GM19395 (cell line): ENCODE results near the gene PODNL1.
"Not testable (repeated sequence)": the region's sequence is repeated elsewhere in the genome, so short reads cannot be mapped to it uniquely, and the experiment has no call there.

ENCODE experiments used
- ATAC-seq: cut with Tn5 transposase; IDR thresholded peaks from one replicate; pipeline ENCODE4 v1.9.1; 2021; ENCODE audit warnings: mild to moderate bottlenecking, moderate library complexity; ENCODE audit not compliant: unreplicated experiment

Gene PODNL1

GRCh38 chr19:13974073-13974472, 35.9 kb upstream of the PODNL1 start:
- ATAC-seq: no peak

DNA sequence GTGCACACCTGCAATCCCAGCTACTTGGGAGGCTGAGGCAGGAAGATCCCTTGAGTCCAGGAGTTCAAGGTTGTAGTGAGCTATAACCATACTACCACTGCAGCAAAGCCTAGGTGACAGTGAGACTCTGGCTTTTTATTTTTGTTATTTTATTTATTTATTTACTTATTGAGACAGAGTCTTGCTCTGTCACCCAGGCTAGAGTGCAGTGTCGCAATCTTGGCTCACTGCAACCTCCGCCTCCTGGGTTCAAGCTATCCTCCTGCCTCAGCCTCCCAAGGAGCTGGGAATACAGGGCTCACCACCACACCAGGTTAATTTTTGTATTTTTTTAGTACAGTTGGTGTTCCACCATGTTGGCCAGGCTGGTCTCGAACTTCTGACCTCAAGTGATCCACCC, 35.3 kb upstream of the PODNL1 start:
- not testable (repeated sequence) for ATAC-seq

- ATAC-seq: no peak
Observed at GRCh38 chr19:13972368-13973155, 34.3 kb upstream of the PODNL1 start.

DNA sequence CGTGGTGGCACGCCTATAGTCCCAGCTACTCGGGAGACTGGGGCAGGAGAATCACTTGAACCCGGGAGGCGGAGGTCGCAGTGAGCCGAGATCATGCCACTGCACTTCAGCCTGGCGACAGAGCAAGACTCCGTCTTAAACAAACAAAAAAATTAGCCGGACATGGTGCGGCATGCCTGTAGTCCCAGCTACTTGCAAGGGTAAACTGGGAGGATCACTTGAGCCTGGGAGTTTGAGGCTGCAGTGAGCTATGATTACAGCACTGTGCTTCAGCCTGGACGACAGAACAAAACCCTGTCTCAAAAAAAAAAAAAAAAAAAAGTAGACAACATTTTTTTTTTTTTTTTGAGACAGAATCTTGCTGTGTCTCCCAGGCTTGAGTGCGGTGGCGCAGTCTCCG, 33.7 kb upstream of the PODNL1 start:
- not testable (repeated sequence) for ATAC-seq

- ATAC-seq: no peak
Observed at GRCh38 chr19:13969897-13970296, 31.7 kb upstream of the PODNL1 start.

DNA sequence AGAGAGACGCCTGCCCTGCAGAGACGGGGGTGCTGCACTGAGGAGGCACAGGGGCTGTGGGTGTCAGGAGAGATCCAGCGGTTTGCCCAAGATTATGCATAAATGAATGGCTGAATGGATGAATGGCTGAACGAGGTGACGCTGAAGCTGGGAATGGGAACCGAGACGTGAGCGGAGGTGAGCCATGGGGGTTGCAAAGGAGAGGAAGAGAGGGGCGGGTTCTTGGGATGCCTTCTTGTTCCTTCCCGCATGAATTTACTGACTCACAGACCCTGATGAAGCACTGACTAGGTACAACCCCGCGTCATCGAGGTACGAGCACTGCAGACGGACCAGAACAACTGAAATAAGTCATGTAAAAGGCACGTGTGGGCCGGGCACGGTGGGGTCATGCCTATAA, 30.8 kb upstream of the PODNL1 start:
- ATAC-seq: no peak

DNA sequence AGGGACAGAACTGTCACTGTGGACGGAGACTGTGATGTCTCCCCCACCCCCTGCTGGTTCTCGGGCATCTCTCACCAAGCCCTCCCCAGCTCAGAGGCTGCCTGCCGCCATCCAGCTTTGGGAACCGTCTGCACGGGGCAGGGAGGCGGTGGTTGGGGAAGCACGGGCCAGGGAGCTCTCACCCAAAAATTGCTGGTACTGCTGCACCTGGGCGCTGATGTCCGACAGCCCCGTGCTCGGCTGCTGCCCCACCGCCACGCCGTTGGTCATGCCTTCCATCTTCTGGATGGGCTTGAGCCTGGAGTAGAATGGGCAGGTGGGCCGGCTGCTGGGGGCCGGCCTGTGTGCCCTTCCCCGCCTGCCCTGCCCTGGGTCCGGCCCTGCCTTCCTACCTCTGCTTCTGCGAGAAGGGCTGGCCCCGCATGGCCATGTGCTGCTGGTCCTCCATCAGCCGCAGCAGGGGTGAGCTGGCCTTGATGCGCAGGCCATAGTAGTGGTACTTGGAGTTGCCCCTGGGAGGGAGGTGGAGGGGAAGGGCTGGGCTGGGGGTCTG, 30.2 kb upstream of the PODNL1 start:
- no peak for ATAC-seq

DNA sequence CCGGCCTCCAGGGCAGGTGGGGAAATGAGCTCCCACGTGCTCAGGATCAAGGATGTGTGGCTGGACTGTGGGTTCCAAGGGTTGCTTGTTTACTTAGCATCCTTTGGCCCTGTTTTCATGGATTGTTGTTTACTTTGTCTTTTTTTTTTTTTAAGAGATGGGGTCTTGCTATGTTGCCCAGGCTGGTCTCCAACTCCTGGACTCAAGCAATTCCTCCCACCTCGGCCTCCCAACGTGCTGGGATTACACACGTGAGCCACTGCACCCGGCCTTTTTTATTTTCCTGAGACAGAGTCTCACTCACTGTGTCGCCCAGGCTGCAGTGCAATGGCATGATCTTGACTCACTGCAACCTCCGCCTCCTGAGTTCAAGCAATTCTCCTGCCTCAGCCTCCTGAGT, 29.0 kb upstream of the PODNL1 start:
- ATAC-seq: not testable (repeated sequence)

- ATAC-seq: no peak
Observed at GRCh38 chr19:13966684-13967128, 28.5 kb upstream of the PODNL1 start.

GRCh38 chr19:13965926-13966683, 27.9 kb upstream of the PODNL1 start:
- ATAC-seq: no peak

- no peak for ATAC-seq
Observed at GRCh38 chr19:13965377-13965896, 27.2 kb upstream of the PODNL1 start.

DNA sequence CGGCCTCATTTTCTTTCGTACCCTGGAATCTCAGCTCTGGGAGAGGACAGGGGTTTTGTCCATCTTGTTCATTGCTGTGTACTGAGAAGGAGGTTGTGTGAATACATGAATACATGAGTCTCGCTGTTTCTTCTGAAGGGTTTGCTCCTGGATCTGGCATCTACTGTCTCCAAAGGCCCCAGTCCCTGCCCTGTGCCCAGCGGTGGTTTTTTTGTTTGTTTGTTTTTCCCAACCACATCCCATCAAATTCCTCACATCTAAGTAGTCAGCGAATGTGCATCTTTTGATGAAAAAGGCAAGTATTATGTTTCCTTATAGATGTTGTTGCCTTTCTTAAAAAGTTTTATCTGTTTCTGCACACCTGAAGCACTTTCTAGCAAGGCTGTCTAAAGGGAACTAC, 26.6 kb upstream of the PODNL1 start:
- ATAC-seq: no peak

DNA sequence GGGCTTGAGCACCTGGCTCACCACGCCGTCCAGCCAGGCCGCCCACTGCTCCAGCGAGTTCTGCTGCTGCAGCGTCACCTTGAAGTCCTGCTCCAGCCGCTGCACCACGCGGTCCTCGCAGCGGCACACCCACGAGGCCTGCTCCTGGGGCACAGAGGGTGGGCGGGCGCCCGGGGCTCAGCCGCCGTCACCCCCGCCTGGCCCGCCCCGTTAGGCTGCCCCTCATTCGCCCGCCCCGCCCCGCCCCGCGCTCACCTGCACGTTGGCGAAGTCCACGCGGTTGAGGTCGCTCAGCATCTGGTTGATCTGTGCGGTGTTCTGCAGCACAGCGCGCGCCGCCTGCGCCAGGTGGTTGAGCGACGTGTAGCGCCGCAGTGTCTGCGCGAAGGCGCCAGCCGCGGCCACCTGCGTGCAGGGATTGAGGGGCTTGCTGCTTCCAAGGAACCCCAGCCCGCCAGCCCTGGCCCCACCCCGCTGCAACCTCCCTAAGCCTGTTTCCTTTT, 25.4 kb upstream of the PODNL1 start:
- ATAC-seq: no peak

DNA sequence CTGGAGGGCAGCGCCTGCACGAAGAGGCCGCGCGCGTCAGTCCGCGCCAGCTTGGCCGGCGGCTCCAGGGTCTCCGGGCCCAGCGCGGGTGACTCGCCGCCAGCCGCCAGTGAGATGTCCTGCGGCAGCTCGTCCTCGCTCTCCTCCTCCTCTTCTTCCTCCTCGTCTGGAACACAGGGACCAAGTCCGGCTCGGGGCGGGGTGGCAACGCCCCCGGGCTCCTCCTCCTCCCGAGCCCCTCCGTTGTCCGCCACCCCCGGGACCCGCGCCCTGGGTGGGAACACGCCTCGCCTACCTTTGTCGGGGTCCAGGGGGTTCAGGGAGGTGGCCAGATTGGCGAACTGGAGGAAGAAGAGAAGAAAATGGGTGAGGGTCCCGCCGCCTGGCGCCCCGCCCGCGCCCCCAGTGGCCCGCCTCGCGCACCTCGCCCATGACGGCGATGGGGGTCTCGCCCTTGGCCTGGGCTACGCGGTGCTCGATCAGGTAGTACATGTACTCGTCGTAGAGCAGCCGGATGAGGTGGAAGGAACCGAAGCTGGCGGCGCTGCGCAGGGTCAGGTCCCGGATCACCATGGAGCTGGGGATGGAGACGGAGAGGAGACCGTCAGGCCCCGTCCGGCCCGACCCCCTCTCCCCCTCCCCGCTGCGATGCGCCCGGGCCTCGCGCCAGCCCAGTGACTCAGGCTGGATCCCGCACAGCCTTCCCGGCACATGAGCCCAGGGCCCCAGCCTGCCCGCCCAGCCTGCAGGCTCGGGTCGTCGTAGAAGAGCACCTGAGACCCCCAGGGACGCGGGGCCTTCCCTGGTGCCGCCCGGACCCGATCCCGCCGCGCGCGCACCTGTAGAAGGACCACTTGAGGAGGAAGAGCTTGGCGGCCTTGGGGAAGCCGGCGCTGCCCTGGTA, 24.7 kb upstream of the PODNL1 start:
- no peak for ATAC-seq

DNA sequence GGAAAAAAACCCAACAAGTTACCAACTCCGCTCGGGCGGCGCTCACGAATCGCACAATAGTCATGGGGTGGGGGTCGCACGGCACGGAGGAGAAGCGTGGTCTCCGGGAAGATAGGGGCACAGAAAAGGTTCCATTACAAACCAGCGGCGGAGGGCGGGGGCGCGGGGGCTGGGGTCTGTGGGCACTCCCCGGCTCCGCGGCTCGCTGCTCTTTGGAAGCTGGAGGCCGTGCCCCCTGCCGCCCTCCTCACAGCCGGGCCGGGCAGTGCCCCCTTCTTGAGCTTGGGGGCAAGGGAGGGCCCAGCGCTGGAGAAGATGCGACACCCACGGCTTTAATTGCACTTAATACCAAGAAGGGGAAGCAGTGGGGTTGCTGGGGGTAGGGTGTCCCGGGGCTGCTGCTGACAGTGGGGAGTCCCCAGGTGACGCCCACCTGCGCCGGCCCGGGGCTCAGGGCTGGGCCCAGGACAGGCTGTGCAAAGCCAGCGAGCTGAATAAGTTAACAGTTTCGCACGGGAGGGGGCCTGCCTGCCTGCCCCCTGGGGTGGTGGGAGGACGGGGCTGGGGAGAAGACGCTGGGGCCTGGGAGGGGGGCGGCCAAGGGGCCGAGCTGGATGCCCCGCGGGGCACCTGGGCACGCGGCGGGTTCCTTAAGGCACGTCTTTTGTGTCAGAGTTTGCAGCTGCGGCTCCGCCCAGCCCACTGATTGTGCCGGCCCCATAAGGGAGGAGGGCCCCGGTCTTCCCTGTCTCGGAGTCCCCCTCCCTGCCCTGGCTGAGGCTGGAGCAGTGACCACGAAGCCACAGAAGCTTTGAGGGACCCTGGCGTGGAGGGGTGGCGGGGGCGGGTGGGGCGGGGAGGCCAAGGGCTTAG, 23.8 kb upstream of the PODNL1 start:
- no peak for ATAC-seq

GRCh38 chr19:13960863-13961784, 22.9 kb upstream of the PODNL1 start:
- ATAC-seq: no peak

DNA sequence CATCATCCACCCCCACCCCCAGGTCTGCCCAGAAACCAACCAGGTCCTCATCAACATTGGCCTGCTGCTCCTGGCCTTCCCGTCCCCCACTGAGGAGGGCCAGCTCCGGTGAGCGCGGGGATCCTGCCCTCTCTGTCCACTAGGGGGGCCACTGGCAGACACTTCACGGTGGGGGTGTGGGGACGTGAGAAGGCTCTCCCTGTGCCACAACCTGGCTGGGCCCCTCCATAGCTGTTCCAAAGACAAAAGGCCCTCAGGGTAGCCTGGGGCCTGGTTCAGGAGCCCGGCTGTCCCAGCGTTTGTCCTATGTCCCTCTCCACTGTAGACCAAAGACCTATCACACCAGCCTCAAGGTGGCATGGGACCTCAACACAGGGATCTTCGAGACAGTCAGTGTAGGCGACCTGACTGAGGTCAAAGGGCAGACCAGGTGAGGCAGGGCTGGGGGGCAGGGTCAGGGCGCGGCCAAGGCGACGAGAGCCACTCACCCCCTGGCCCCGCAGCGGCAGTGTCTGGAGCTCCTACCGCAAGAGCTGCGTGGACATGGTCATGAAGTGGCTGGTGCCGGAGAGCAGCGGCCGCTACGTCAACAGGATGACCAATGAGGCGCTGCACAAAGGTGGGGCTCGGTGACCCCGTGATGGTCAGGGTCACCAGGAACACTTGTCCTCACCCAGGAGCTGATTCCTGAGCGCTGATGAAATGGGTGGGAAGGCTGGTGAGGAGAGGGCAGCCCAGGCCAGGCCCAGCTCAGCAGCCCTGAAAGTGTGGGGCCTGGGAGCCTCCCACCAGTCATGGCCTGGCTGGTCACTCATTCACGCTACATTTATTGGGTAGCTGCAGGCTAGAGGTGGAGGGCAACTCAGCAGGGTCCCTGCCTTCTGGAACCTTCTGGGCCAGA, 22.0 kb upstream of the PODNL1 start:
- ATAC-seq: no peak
